HG03558 (cell line): Measurements from ENCODE around the gene TEAD1.
A peak's percentile ranks its signal among the peaks of the same experiment; 100 is the strongest.

Experiments used
- ATAC-seq: cut with Tn5 transposase; IDR thresholded peaks from one replicate; pipeline ENCODE4 v1.9.1; 2021; ENCODE audit warnings: moderate number of reproducible peaks; ENCODE audit not compliant: unreplicated experiment; ENCODE audit errors: extremely low read depth

TEAD1 gene

GRCh38 chr11:12673924-12674570, at the start of gene TEAD1:
TEAD1 (plus strand) TSS chr11:12674421.
- ATAC-seq = peak; percentile 74

GRCh38 chr11:12624595-12624994, 49.6 kb upstream of the TEAD1 start:
- ATAC-seq = no peak

GRCh38 chr11:12625438-12626071, 48.7 kb upstream of the TEAD1 start:
- no peak for ATAC-seq

- ATAC-seq = no peak
These were observed 47.6 kb upstream of the TEAD1 start for GRCh38 chr11:12626616-12627015.

- no peak for ATAC-seq
These were observed 45.9 kb upstream of the TEAD1 start for GRCh38 chr11:12628314-12628713.

- ATAC-seq = no peak
These were observed 44.5 kb upstream of the TEAD1 start for GRCh38 chr11:12629601-12630313.

- ATAC-seq = no peak
These were observed 42.6 kb upstream of the TEAD1 start for GRCh38 chr11:12631651-12632050.

- no peak for ATAC-seq
These were observed 39.9 kb upstream of the TEAD1 start for GRCh38 chr11:12634329-12634728.

- ATAC-seq = no peak
These were observed 37.3 kb upstream of the TEAD1 start for GRCh38 chr11:12636871-12637410.

- ATAC-seq = no peak
These were observed 34.8 kb upstream of the TEAD1 start for GRCh38 chr11:12639388-12639787.

GRCh38 chr11:12640355-12640754, 33.9 kb upstream of the TEAD1 start:
- no peak for ATAC-seq

- no peak for ATAC-seq
These were observed 33.0 kb upstream of the TEAD1 start for GRCh38 chr11:12640926-12641849.

- no peak for ATAC-seq
These were observed 32.2 kb upstream of the TEAD1 start for GRCh38 chr11:12642040-12642439.

GRCh38 chr11:12642806-12643428, 31.3 kb upstream of the TEAD1 start:
- ATAC-seq = no peak

GRCh38 chr11:12646478-12646877, 27.7 kb upstream of the TEAD1 start:
- ATAC-seq = no peak

- no peak for ATAC-seq
These were observed 20.5 kb upstream of the TEAD1 start for GRCh38 chr11:12653729-12654128.

GRCh38 chr11:12655842-12656241, 18.4 kb upstream of the TEAD1 start:
- ATAC-seq = no peak

GRCh38 chr11:12657336-12657735, 16.9 kb upstream of the TEAD1 start:
- ATAC-seq = no peak

GRCh38 chr11:12657981-12658380, 16.2 kb upstream of the TEAD1 start:
- ATAC-seq = no peak
